Skeletal muscle tissue (tissue), 4 donors: ENCODE data around the gene RDH14. TPM values are rescaled to one million over a fixed set of nuclear protein-coding genes. Genes with fewer than 3 reads are reported as not detected.

Source experiments
- H3K27ac ChIP-seq: one replicate; pipeline ENCODE4 v1.7.0; 2013; ENCODE audit warnings: mild to moderate bottlenecking, low read depth, low read length, inconsistent platforms
- H3K27me3 ChIP-seq, 3 donors: one replicate each; pipeline ENCODE4 v1.7.0; 2013; ENCODE audit warnings: low read length in 3 of 3; ENCODE audit not compliant: control insufficient read depth in 3 of 3, insufficient read depth in 3 of 3
- H3K36me3 ChIP-seq, 3 donors: one replicate each; pipeline ENCODE4 v1.7.0; 2013; ENCODE audit warnings: low read length in 3 of 3; ENCODE audit not compliant: control insufficient read depth in 3 of 3, insufficient read depth in 3 of 3
- H3K4me1 ChIP-seq, 3 donors: one replicate each; pipeline ENCODE4 v1.7.0; 2013; ENCODE audit warnings: low read length in 3 of 3, mild to moderate bottlenecking in 3 of 3; ENCODE audit not compliant: control insufficient read depth in 3 of 3, insufficient read depth in 3 of 3
- H3K4me3 ChIP-seq, 3 donors: one replicate each; pipeline ENCODE4 v1.7.0; 2013; ENCODE audit warnings: low read length in 3 of 3
- H3K9ac ChIP-seq, 3 donors: one replicate each; pipeline ENCODE4 v1.7.0; 2013; ENCODE audit warnings: low read length in 3 of 3, mild to moderate bottlenecking in 3 of 3, moderate library complexity in 2 of 3, low read depth in 1 of 3
- H3K9me3 ChIP-seq, 3 donors: one replicate each; pipeline ENCODE4 v1.7.0; 2013; ENCODE audit warnings: low read length in 3 of 3; ENCODE audit not compliant: control insufficient read depth in 3 of 3
- total RNA-seq: library from RNA; depleted of rRNA; stranded (reverse); fragments of >200 nt; gene quantifications from one replicate; pipeline ENCODE4 v1.2.3, GENCODE V29; 2014
- donor health status: Osteomylitis.

Gene RDH14
- total RNA-seq, 1 donor from 2014 or later = 23.0 TPM

- H3K4me1 ChIP-seq = no peaks in the 10 kb centered on the region
- no peak overlapping the region for H3K4me3 ChIP-seq
- peaks cover 0 to 4% (median 0%) of the 10 kb centered on the region in 3 donors for H3K9me3 ChIP-seq
- no peak overlapping the region for H3K27ac ChIP-seq
- H3K36me3 ChIP-seq = no peaks in the 10 kb centered on the region
- no peak overlapping the region for H3K9ac ChIP-seq
- H3K27me3 ChIP-seq = no peaks in the 10 kb centered on the region
These were observed 20.2 kb upstream of the RDH14 start for GRCh38 chr2:18580606-18581005.

GRCh38 chr2:18578033-18578432, 17.6 kb upstream of the RDH14 start:
- no peak overlapping the region for H3K4me3 ChIP-seq
- H3K9me3 ChIP-seq = peaks cover 0 to 4% (median 0%) of the 10 kb centered on the region in 3 donors

DNA sequence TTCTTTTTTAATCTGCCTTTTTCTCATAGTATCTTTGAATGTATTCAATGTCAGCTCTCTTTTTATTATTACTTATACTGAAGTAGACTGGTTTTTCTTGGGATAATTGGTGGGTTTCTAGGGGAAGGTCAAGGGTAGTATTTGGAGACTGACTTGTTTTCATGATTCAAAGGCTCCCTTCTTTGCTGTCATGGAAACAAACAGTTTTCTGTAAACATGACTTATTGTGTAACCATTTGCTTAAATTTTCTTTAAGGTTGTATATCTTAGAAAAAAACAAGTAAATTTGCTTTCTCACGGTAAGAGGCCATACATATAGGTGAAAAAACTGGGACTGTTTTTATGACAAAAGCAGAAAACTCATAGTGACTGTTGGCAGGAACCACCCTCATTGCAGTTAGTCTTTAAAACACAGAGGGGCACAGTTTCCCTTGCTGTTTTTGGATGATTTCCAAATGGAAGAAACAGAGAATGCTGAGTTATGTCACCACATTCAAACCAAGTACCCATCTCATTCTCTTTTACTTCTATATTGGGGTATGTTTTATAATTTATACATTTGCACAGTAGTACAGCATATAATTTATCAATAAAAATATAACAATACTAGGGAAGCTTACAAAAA, 5.8 kb upstream of the RDH14 start:
- Histone ChIP-seq H3K9ac (no peak overlapping the region), H3K4me1 (peaks cover 2 to 3% (median 2%) of the 10 kb centered on the region in 3 donors), H3K36me3 (peaks cover 0 to 3% (median 0%) of the 10 kb centered on the region in 3 donors), H3K27me3 (no peaks in the 10 kb centered on the region), H3K4me3 (no peak overlapping the region), H3K27ac (no peak overlapping the region), H3K9me3 (peaks cover 0 to 2% (median 0%) of the 10 kb centered on the region in 3 donors)

More at GRCh38 chr2:18578033-18578432, 17.6 kb upstream of the RDH14 start:
- H3K27me3 ChIP-seq = no peaks in the 10 kb centered on the region
- no peaks in the 10 kb centered on the region for H3K4me1 ChIP-seq
- no peak overlapping the region for H3K27ac ChIP-seq
- no peak overlapping the region for H3K9ac ChIP-seq
- H3K36me3 ChIP-seq = no peaks in the 10 kb centered on the region

- Histone ChIP-seq H3K4me3 (peak overlapping the region; percentile 86 to 94 (median 86)), H3K27me3 (no peaks in the 10 kb centered on the region), H3K27ac (peak overlapping the region; percentile 96), H3K36me3 (peaks cover 0 to 3% (median 0%) of the 10 kb centered on the region in 3 donors), H3K9me3 (peaks cover 0 to 2% (median 0%) of the 10 kb centered on the region in 3 donors), H3K4me1 (peaks cover 26 to 34% (median 29%) of the 10 kb centered on the region in 3 donors), H3K9ac (peak overlapping the region; percentile 78 to 93 (median 87))
These were observed 288 bp upstream of the RDH14 start for GRCh38 chr2:18560797-18561085.

GRCh38 chr2:18559531-18560030, 872 bp downstream of the RDH14 start:
- peaks cover 26 to 34% (median 29%) of the 10 kb centered on the region in 3 donors for H3K4me1 ChIP-seq
- peaks cover 2 to 9% (median 5%) of the 10 kb centered on the region in 3 donors for H3K36me3 ChIP-seq
- H3K27me3 ChIP-seq = no peaks in the 10 kb centered on the region

GRCh38 chr2:18558458-18558857, 2.0 kb downstream of the RDH14 start:
- Histone ChIP-seq H3K36me3 (peaks cover 2 to 6% (median 5%) of the 10 kb centered on the region in 3 donors), H3K9me3 (no peaks in the 10 kb centered on the region), H3K27ac (no peak overlapping the region), H3K27me3 (no peaks in the 10 kb centered on the region), H3K4me1 (peaks cover 26 to 34% (median 29%) of the 10 kb centered on the region in 3 donors), H3K4me3 (peak overlapping the region in 1 of 3 donors; percentile 86), H3K9ac (peak overlapping the region; percentile 8 to 87 (median 27))

More at GRCh38 chr2:18559531-18560030, 872 bp downstream of the RDH14 start:
- Histone ChIP-seq H3K27ac (peak overlapping the region; percentile 96), H3K9me3 (peaks cover 0 to 2% (median 0%) of the 10 kb centered on the region in 3 donors), H3K9ac (peak overlapping the region; percentile 78 to 93 (median 87)), H3K4me3 (peak overlapping the region; percentile 86 to 94 (median 86))

DNA sequence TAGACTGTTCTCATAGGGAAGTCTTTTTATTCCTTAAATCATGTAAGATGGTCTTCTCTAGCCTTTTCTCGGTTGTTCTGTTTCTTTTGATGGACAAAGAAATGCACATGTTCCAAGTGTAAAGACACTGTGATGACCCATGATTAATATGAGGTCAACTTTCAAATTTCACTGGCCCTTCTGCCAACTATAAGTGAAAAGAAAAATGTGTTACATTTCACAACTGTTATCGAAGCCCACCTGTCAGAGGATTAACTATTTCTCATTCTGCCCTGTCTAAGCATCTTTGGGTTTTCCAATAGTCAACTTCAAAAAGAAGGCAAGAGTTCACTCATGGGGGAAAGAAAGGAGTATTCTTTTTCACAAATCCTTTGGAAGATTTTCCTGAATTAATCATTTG, 3.3 kb downstream of the RDH14 start:
- Histone ChIP-seq H3K27me3 (no peaks in the 10 kb centered on the region), H3K9me3 (no peaks in the 10 kb centered on the region), H3K9ac (no peak overlapping the region), H3K4me1 (peaks cover 26 to 36% (median 33%) of the 10 kb centered on the region in 3 donors), H3K4me3 (no peak overlapping the region), H3K27ac (no peak overlapping the region), H3K36me3 (peaks cover 2 to 6% (median 5%) of the 10 kb centered on the region in 3 donors)

GRCh38 chr2:18552351-18553077, 7.9 kb downstream of the RDH14 start:
- Histone ChIP-seq H3K36me3 (peaks cover 2 to 6% (median 5%) of the 10 kb centered on the region in 3 donors), H3K4me1 (peaks cover 4 to 13% (median 5%) of the 10 kb centered on the region in 3 donors), H3K4me3 (no peak overlapping the region), H3K9me3 (no peaks in the 10 kb centered on the region), H3K9ac (no peak overlapping the region), H3K27ac (no peak overlapping the region), H3K27me3 (no peaks in the 10 kb centered on the region)

- H3K9me3 ChIP-seq = no peaks in the 10 kb centered on the region
- no peak overlapping the region for H3K27ac ChIP-seq
- no peak overlapping the region for H3K9ac ChIP-seq
- H3K4me3 ChIP-seq = no peak overlapping the region
- H3K36me3 ChIP-seq = peaks cover 2 to 6% (median 5%) of the 10 kb centered on the region in 3 donors
- H3K27me3 ChIP-seq = no peaks in the 10 kb centered on the region
- peaks cover 0 to 5% (median 5%) of the 10 kb centered on the region in 3 donors for H3K4me1 ChIP-seq
These were observed 8.8 kb downstream of the RDH14 start for GRCh38 chr2:18551623-18552022.

DNA sequence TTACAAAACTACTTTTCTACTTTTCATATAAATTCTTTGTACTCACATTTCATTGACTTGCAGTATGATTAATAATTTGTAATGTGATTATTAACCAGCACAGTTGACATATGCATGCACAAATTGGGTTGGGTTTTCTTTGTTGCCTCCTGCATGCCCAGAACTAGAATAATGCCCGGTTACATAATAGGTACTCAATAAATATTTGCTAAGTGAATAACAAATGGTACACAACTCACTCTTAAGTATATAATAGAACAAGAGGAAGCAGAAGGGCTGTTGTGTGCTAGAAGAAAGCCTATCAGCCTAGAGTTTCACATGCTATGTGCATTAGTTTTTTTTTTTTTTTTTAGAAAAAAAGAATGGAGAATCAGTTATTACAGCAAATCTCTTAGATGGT, 9.3 kb downstream of the RDH14 start:
- no peak overlapping the region for H3K9ac ChIP-seq
- H3K36me3 ChIP-seq = peaks cover 2 to 6% (median 5%) of the 10 kb centered on the region in 3 donors
- H3K27me3 ChIP-seq = no peaks in the 10 kb centered on the region
- H3K27ac ChIP-seq = no peak overlapping the region
- H3K9me3 ChIP-seq = no peaks in the 10 kb centered on the region
- H3K4me1 ChIP-seq = peaks cover 0 to 10% (median 6%) of the 10 kb centered on the region in 3 donors
- no peak overlapping the region for H3K4me3 ChIP-seq
